ENCODE data around the gene SLC38A8.

SLC38A8 gene

GRCh38 chr16:84063980-84064379 lies 21.4 kb upstream of the SLC38A8 start:
- Mint-ChIP-seq H3K4me1 (no peaks in the 10 kb centered on the region), H3K36me3 (ENCODE audit: insufficient read depth) (peaks cover 65% of the 10 kb centered on the region), H3K9me3 (no peaks in the 10 kb centered on the region)

GRCh38 chr16:84062734-84063640 lies 20.4 kb upstream of the SLC38A8 start:
- Mint-ChIP-seq H3K27ac (ENCODE audit: low read depth) (no peak overlapping the region), H3K4me1 (no peaks in the 10 kb centered on the region), H3K4me3 (no peak overlapping the region), H3K27me3 (no peaks in the 10 kb centered on the region), H3K9me3 (no peaks in the 10 kb centered on the region), H3K36me3 (ENCODE audit: insufficient read depth) (peaks cover 69% of the 10 kb centered on the region)
- ATAC-seq (replicated peaks; ENCODE audit: extremely low read depth, poor library complexity, severe bottlenecking) (no peak), DNase-seq (ENCODE audit: low spot score in 2 of 2) (peak; percentile 20 to 41)

More at GRCh38 chr16:84063980-84064379, 21.4 kb upstream of the SLC38A8 start:
- no peak overlapping the region for H3K27ac Mint-ChIP-seq (ENCODE audit: low read depth)
- ATAC-seq (replicated peaks; ENCODE audit: extremely low read depth, poor library complexity, severe bottlenecking) (no peak), DNase-seq (ENCODE audit: low spot score in 2 of 2) (no peak)
- H3K4me3 Mint-ChIP-seq: no peak overlapping the region
- H3K27me3 Mint-ChIP-seq: no peaks in the 10 kb centered on the region

- no peak overlapping the region for H3K27ac Mint-ChIP-seq (ENCODE audit: low read depth)
- H3K4me3 Mint-ChIP-seq: no peak overlapping the region
- ATAC-seq (replicated peaks; ENCODE audit: extremely low read depth, poor library complexity, severe bottlenecking) (no peak), DNase-seq (ENCODE audit: low spot score in 2 of 2) (no peak)
- H3K9me3 Mint-ChIP-seq: no peaks in the 10 kb centered on the region
- H3K4me1 Mint-ChIP-seq: no peaks in the 10 kb centered on the region
- no peaks in the 10 kb centered on the region for H3K27me3 Mint-ChIP-seq
- peaks cover 69% of the 10 kb centered on the region for H3K36me3 Mint-ChIP-seq (ENCODE audit: insufficient read depth)
Observed at GRCh38 chr16:84061236-84061819, 18.7 kb upstream of the SLC38A8 start.

- DNase-seq (ENCODE audit: low spot score in 2 of 2) (no peak), ATAC-seq (replicated peaks; ENCODE audit: extremely low read depth, poor library complexity, severe bottlenecking) (no peak)
- Mint-ChIP-seq H3K36me3 (ENCODE audit: insufficient read depth) (peaks cover 66% of the 10 kb centered on the region), H3K27ac (ENCODE audit: low read depth) (no peak overlapping the region), H3K27me3 (no peaks in the 10 kb centered on the region), H3K9me3 (no peaks in the 10 kb centered on the region), H3K4me1 (no peaks in the 10 kb centered on the region), H3K4me3 (no peak overlapping the region)
Observed at GRCh38 chr16:84059946-84060901, 17.6 kb upstream of the SLC38A8 start.

GRCh38 chr16:84059111-84059510 lies 16.5 kb upstream of the SLC38A8 start:
- H3K4me3 Mint-ChIP-seq: no peak overlapping the region
- no peak for ATAC-seq (replicated peaks; ENCODE audit: extremely low read depth, poor library complexity, severe bottlenecking)
- no peak overlapping the region for H3K27ac Mint-ChIP-seq (ENCODE audit: low read depth)
- H3K9me3 Mint-ChIP-seq: no peaks in the 10 kb centered on the region
- DNase-seq (ENCODE audit: low spot score in 2 of 2): no peak
- peaks cover 63% of the 10 kb centered on the region for H3K36me3 Mint-ChIP-seq (ENCODE audit: insufficient read depth)
- H3K27me3 Mint-ChIP-seq: no peaks in the 10 kb centered on the region
- H3K4me1 Mint-ChIP-seq: no peaks in the 10 kb centered on the region

GRCh38 chr16:84058664-84059063 lies 16.1 kb upstream of the SLC38A8 start:
- no peaks in the 10 kb centered on the region for H3K4me1 Mint-ChIP-seq
- ATAC-seq (replicated peaks; ENCODE audit: extremely low read depth, poor library complexity, severe bottlenecking) (no peak), DNase-seq (ENCODE audit: low spot score in 2 of 2) (no peak)
- H3K9me3 Mint-ChIP-seq: no peaks in the 10 kb centered on the region
- H3K27me3 Mint-ChIP-seq: no peaks in the 10 kb centered on the region
- H3K27ac Mint-ChIP-seq (ENCODE audit: low read depth): no peak overlapping the region
- no peak overlapping the region for H3K4me3 Mint-ChIP-seq
- H3K36me3 Mint-ChIP-seq (ENCODE audit: insufficient read depth): peaks cover 65% of the 10 kb centered on the region

GRCh38 chr16:84058211-84058610 lies 15.6 kb upstream of the SLC38A8 start:
- Mint-ChIP-seq H3K36me3 (ENCODE audit: insufficient read depth) (peaks cover 65% of the 10 kb centered on the region), H3K4me3 (no peak overlapping the region), H3K4me1 (no peaks in the 10 kb centered on the region), H3K27ac (ENCODE audit: low read depth) (no peak overlapping the region), H3K9me3 (no peaks in the 10 kb centered on the region), H3K27me3 (no peaks in the 10 kb centered on the region)
- no peak for ATAC-seq (replicated peaks; ENCODE audit: extremely low read depth, poor library complexity, severe bottlenecking)
- no peak for DNase-seq (ENCODE audit: low spot score in 2 of 2)

GRCh38 chr16:84056933-84057332 lies 14.3 kb upstream of the SLC38A8 start:
- no peak for DNase-seq (ENCODE audit: low spot score in 2 of 2)
- H3K9me3 Mint-ChIP-seq: no peaks in the 10 kb centered on the region
- no peak overlapping the region for H3K4me3 Mint-ChIP-seq
- ATAC-seq (replicated peaks; ENCODE audit: extremely low read depth, poor library complexity, severe bottlenecking): no peak
- no peaks in the 10 kb centered on the region for H3K4me1 Mint-ChIP-seq
- H3K27me3 Mint-ChIP-seq: no peaks in the 10 kb centered on the region
- H3K36me3 Mint-ChIP-seq (ENCODE audit: insufficient read depth): peaks cover 69% of the 10 kb centered on the region
- H3K27ac Mint-ChIP-seq (ENCODE audit: low read depth): peak overlapping the region; percentile 64

GRCh38 chr16:84055801-84056634 lies 13.4 kb upstream of the SLC38A8 start:
- H3K9me3 Mint-ChIP-seq: no peaks in the 10 kb centered on the region
- H3K27me3 Mint-ChIP-seq: no peaks in the 10 kb centered on the region
- no peak overlapping the region for H3K4me3 Mint-ChIP-seq
- no peak for DNase-seq (ENCODE audit: low spot score in 2 of 2)
- no peak for ATAC-seq (replicated peaks; ENCODE audit: extremely low read depth, poor library complexity, severe bottlenecking)
- no peaks in the 10 kb centered on the region for H3K4me1 Mint-ChIP-seq
- peaks cover 64% of the 10 kb centered on the region for H3K36me3 Mint-ChIP-seq (ENCODE audit: insufficient read depth)
- peak overlapping the region; percentile 64 for H3K27ac Mint-ChIP-seq (ENCODE audit: low read depth)

GRCh38 chr16:84055366-84055765 lies 12.8 kb upstream of the SLC38A8 start:
- no peaks in the 10 kb centered on the region for H3K9me3 Mint-ChIP-seq
- no peak for DNase-seq (ENCODE audit: low spot score in 2 of 2)
- H3K27me3 Mint-ChIP-seq: no peaks in the 10 kb centered on the region
- H3K27ac Mint-ChIP-seq (ENCODE audit: low read depth): no peak overlapping the region
- no peak for ATAC-seq (replicated peaks; ENCODE audit: extremely low read depth, poor library complexity, severe bottlenecking)
- no peaks in the 10 kb centered on the region for H3K4me1 Mint-ChIP-seq
- H3K36me3 Mint-ChIP-seq (ENCODE audit: insufficient read depth): peaks cover 59% of the 10 kb centered on the region
- H3K4me3 Mint-ChIP-seq: no peak overlapping the region

GRCh38 chr16:84054916-84055315 lies 12.3 kb upstream of the SLC38A8 start:
- no peak for ATAC-seq (replicated peaks; ENCODE audit: extremely low read depth, poor library complexity, severe bottlenecking)
- H3K27ac Mint-ChIP-seq (ENCODE audit: low read depth): no peak overlapping the region

GRCh38 chr16:84054271-84054670 lies 11.7 kb upstream of the SLC38A8 start:
- H3K4me1 Mint-ChIP-seq: no peaks in the 10 kb centered on the region
- no peak for DNase-seq (ENCODE audit: low spot score in 2 of 2)
- peaks cover 51% of the 10 kb centered on the region for H3K36me3 Mint-ChIP-seq (ENCODE audit: insufficient read depth)
- no peaks in the 10 kb centered on the region for H3K9me3 Mint-ChIP-seq
- no peak overlapping the region for H3K4me3 Mint-ChIP-seq
- ATAC-seq (replicated peaks; ENCODE audit: extremely low read depth, poor library complexity, severe bottlenecking): no peak
- no peaks in the 10 kb centered on the region for H3K27me3 Mint-ChIP-seq
- no peak overlapping the region for H3K27ac Mint-ChIP-seq (ENCODE audit: low read depth)

More at GRCh38 chr16:84054916-84055315, 12.3 kb upstream of the SLC38A8 start:
- H3K27me3 Mint-ChIP-seq: no peaks in the 10 kb centered on the region
- H3K36me3 Mint-ChIP-seq (ENCODE audit: insufficient read depth): peaks cover 55% of the 10 kb centered on the region
- DNase-seq (ENCODE audit: low spot score in 2 of 2): no peak
- no peaks in the 10 kb centered on the region for H3K9me3 Mint-ChIP-seq
- no peaks in the 10 kb centered on the region for H3K4me1 Mint-ChIP-seq
- H3K4me3 Mint-ChIP-seq: no peak overlapping the region

All from central memory CD8-positive, alpha-beta T cell (primary cell).